H4 (cell line): Measurements from ENCODE around the gene ALOXE3. TPM values are rescaled to one million over a fixed set of nuclear protein-coding genes. Genes with fewer than 3 reads are reported as not detected.
"Not testable (repeated sequence)": the region's sequence is repeated elsewhere in the genome, so short reads cannot be mapped to it uniquely, and the experiment has no call there.

Source experiments
- DNase-seq: peaks from one replicate; pipeline ENCODE4 v3.0.0-alpha.2; 2015; ENCODE audit warnings: low spot score
- total RNA-seq: library from RNA; depleted of rRNA; stranded (reverse); fragments of >200 nt; shearing (Covaris generic); gene quantifications from 2 replicates; pipeline ENCODE4 v1.2.3, GENCODE V29; 2014

Gene ALOXE3
- total RNA-seq, 1 experiment from 2014 or later: not detected

GRCh38 chr17:8096541-8096940, 21.8 kb downstream of the ALOXE3 start:
- DNase-seq: no peak

- DNase-seq: no peak
These were observed 23.0 kb downstream of the ALOXE3 start for GRCh38 chr17:8095361-8095760.

GRCh38 chr17:8091033-8091687, 27.2 kb downstream of the ALOXE3 start:
- DNase-seq: no peak

GRCh38 chr17:8089728-8090127, 28.6 kb downstream of the ALOXE3 start:
- no peak for DNase-seq

- no peak for DNase-seq
These were observed 30.4 kb downstream of the ALOXE3 start for GRCh38 chr17:8087952-8088230.

GRCh38 chr17:8087075-8087951, 31.0 kb downstream of the ALOXE3 start, which contains the start of gene ALOX12B:
Gene ALOX12B (minus strand): TSS chr17:8087716. CDS start chr17:8087442, 274 bp downstream.
- DNase-seq: no peak

- DNase-seq: no peak
These were observed 34.1 kb downstream of the ALOXE3 start for GRCh38 chr17:8084250-8084649.

- no peak for DNase-seq
These were observed 36.0 kb downstream of the ALOXE3 start for GRCh38 chr17:8082292-8082691.

- no peak for DNase-seq
These were observed 36.4 kb downstream of the ALOXE3 start for GRCh38 chr17:8081876-8082275.

- DNase-seq: no peak
These were observed 37.5 kb downstream of the ALOXE3 start for GRCh38 chr17:8080799-8081219.

- DNase-seq: no peak
These were observed 38.0 kb downstream of the ALOXE3 start for GRCh38 chr17:8080208-8080798.

- no peak for DNase-seq
These were observed 38.8 kb downstream of the ALOXE3 start for GRCh38 chr17:8079291-8080207.

- DNase-seq: not testable (repeated sequence)
These were observed 40.4 kb downstream of the ALOXE3 start for GRCh38 chr17:8077939-8078338.

GRCh38 chr17:8076502-8077266, 41.6 kb downstream of the ALOXE3 start:
- no peak for DNase-seq

GRCh38 chr17:8075574-8076342, 42.6 kb downstream of the ALOXE3 start:
- DNase-seq: no peak

- no peak for DNase-seq
These were observed 43.2 kb downstream of the ALOXE3 start for GRCh38 chr17:8075081-8075480.

GRCh38 chr17:8074554-8074953, 43.8 kb downstream of the ALOXE3 start:
- no peak for DNase-seq

- DNase-seq: peak; percentile 37
These were observed 44.5 kb downstream of the ALOXE3 start for GRCh38 chr17:8073627-8074484.
